Astrocyte (in vitro differentiated cells and primary cell): ENCODE results near the gene TEKT3. TPM values are rescaled to one million over a fixed set of nuclear protein-coding genes. Genes with fewer than 3 reads are reported as not detected.
A peak's percentile ranks its signal among the peaks of the same experiment; 100 is the strongest.

Source experiments
- DNase-seq: peaks from one replicate; pipeline ENCODE4 v3.0.0-alpha.2; 2010; ENCODE audit warnings: low read depth
- FAIRE-seq: peaks from 2 replicates; lab custom pipeline; 2011; peaks lifted over from hg19 to GRCh38; lab: Jason Lieb, UNC
- H2AFZ ChIP-seq: 2 replicates; pipeline ENCODE4 v1.6.0; 2012; ENCODE audit warnings: low read depth, low read length, inconsistent platforms
- H3K27ac ChIP-seq: 2 replicates; pipeline ENCODE4 v1.5.1; 2011; ENCODE audit warnings: low read depth, low read length, inconsistent platforms
- H3K27me3 ChIP-seq: 2 replicates; pipeline ENCODE4 v1.6.0; 2011; ENCODE audit warnings: low read length, inconsistent platforms; ENCODE audit not compliant: insufficient read depth
- H3K36me3 ChIP-seq: 2 replicates; pipeline ENCODE4 v1.5.1; 2011; ENCODE audit warnings: low read length, inconsistent platforms; ENCODE audit not compliant: insufficient read depth
- H3K4me1 ChIP-seq: 2 replicates; pipeline ENCODE4 v1.5.1; 2011; ENCODE audit warnings: low read length, inconsistent platforms; ENCODE audit not compliant: insufficient read depth
- H3K4me2 ChIP-seq: 2 replicates; pipeline ENCODE4 v1.6.0; 2012; ENCODE audit warnings: low read length, inconsistent platforms
- H3K4me3 ChIP-seq: 2 replicates; pipeline ENCODE4 v1.5.1; 2011; ENCODE audit warnings: low read depth, mild to moderate bottlenecking, low read length, inconsistent platforms; ENCODE audit not compliant: insufficient read depth
- H3K79me2 ChIP-seq: 2 replicates; pipeline ENCODE4 v1.6.0; 2012; ENCODE audit warnings: mild to moderate bottlenecking, low read length, inconsistent platforms; ENCODE audit not compliant: insufficient read depth
- H3K9ac ChIP-seq: 2 replicates; pipeline ENCODE4 v1.6.0; 2012; ENCODE audit warnings: mild to moderate bottlenecking, low read length, inconsistent platforms
- H3K9me3 ChIP-seq: 2 replicates; pipeline ENCODE4 v1.5.1; 2012; ENCODE audit warnings: low read depth, mild to moderate bottlenecking, low read length, inconsistent platforms; ENCODE audit not compliant: insufficient read depth
- H4K20me1 ChIP-seq: 2 replicates; pipeline ENCODE4 v1.6.0; 2012; ENCODE audit warnings: low read length, inconsistent platforms; ENCODE audit not compliant: insufficient read depth
- H3K27ac Mint-ChIP-seq: one replicate; pipeline ENCODE4 v1.8.0; 2021; ENCODE audit warnings: mild to moderate bottlenecking, mixed read lengths; ENCODE audit not compliant: unreplicated experiment
- H3K27me3 Mint-ChIP-seq: one replicate; pipeline ENCODE4 v1.8.0; 2021; ENCODE audit warnings: low read depth, mixed read lengths; ENCODE audit not compliant: unreplicated experiment
- H3K36me3 Mint-ChIP-seq: one replicate; pipeline ENCODE4 v1.8.0; 2021; ENCODE audit warnings: low read depth, mixed read lengths; ENCODE audit not compliant: unreplicated experiment
- H3K4me1 Mint-ChIP-seq: one replicate; pipeline ENCODE4 v1.8.0; 2021; ENCODE audit warnings: low read depth, mixed read lengths; ENCODE audit not compliant: unreplicated experiment
- H3K4me3 Mint-ChIP-seq: one replicate; pipeline ENCODE4 v1.8.0; 2021; ENCODE audit warnings: mild to moderate bottlenecking, moderate library complexity, mixed read lengths; ENCODE audit not compliant: unreplicated experiment
- H3K9me3 Mint-ChIP-seq: one replicate; pipeline ENCODE4 v1.8.0; 2021; ENCODE audit warnings: mild to moderate bottlenecking, mixed read lengths; ENCODE audit not compliant: unreplicated experiment
- CTCF ChIP-seq: IDR thresholded peaks from 2 replicates; pipeline ENCODE4 v1.5.1; 2011; ENCODE audit warnings: low read depth, mild to moderate bottlenecking, inconsistent platforms, low read length, moderate library complexity; ENCODE audit not compliant: insufficient read depth
- EZH2 ChIP-seq: IDR thresholded peaks from 2 replicates; pipeline ENCODE4 v1.6.1; 2012; ENCODE audit warnings: mild to moderate bottlenecking, low read length, inconsistent platforms; ENCODE audit not compliant: insufficient read depth
- total RNA-seq: library from RNA; stranded (reverse); gene quantifications from 2 replicates; pipeline ENCODE4 v1.2.1, GENCODE V29; 2021

The TEKT3 gene
- total RNA-seq, 1 donor from 2014 or later, result not detected

- Histone ChIP-seq H3K4me3 (no peak overlapping the region), H3K36me3 (no peaks in the 10 kb centered on the region), H2AFZ (no peak overlapping the region), H3K9ac (no peak overlapping the region), H4K20me1 (no peaks in the 10 kb centered on the region), H3K9me3 (no peaks in the 10 kb centered on the region), H3K27ac (no peak overlapping the region), H3K4me2 (no peak overlapping the region), H3K27me3 (no peaks in the 10 kb centered on the region), H3K4me1 (peaks cover 16% of the 10 kb centered on the region), H3K79me2 (no peaks in the 10 kb centered on the region)
- DNase-seq, result no peak
- Mint-ChIP-seq H3K9me3 (no peaks in the 10 kb centered on the region), H3K4me1 (peaks cover 18% of the 10 kb centered on the region), H3K4me3 (no peak overlapping the region), H3K36me3 (no peaks in the 10 kb centered on the region), H3K27me3 (no peaks in the 10 kb centered on the region), H3K27ac (no peak overlapping the region)
- no peak for TF ChIP-seq CTCF
- TF ChIP-seq EZH2, result no peak
- no peak for FAIRE-seq
Observed at GRCh38 chr17:15379659-15380058, 38.3 kb upstream of the TEKT3 start.

GRCh38 chr17:15378243-15378642 lies 36.8 kb upstream of the TEKT3 start:
- H3K4me1 Mint-ChIP-seq, result peaks cover 9% of the 10 kb centered on the region
- peak overlapping the region; percentile 85 for H3K4me2 ChIP-seq
- H3K9me3 Mint-ChIP-seq, result no peaks in the 10 kb centered on the region
- FAIRE-seq (no peak), DNase-seq (no peak)
- H3K9me3 ChIP-seq, result no peaks in the 10 kb centered on the region
- peaks cover 16% of the 10 kb centered on the region for H3K4me1 ChIP-seq
- no peak overlapping the region for H3K9ac ChIP-seq
- H3K4me3 ChIP-seq, result no peak overlapping the region
- H3K27ac Mint-ChIP-seq, result peak overlapping the region; percentile 68
- no peaks in the 10 kb centered on the region for H3K36me3 ChIP-seq
- no peaks in the 10 kb centered on the region for H3K36me3 Mint-ChIP-seq
- no peak overlapping the region for H3K27ac ChIP-seq
- no peaks in the 10 kb centered on the region for H3K79me2 ChIP-seq
- no peaks in the 10 kb centered on the region for H4K20me1 ChIP-seq
- no peaks in the 10 kb centered on the region for H3K27me3 ChIP-seq
- no peaks in the 10 kb centered on the region for H3K27me3 Mint-ChIP-seq
- no peak for TF ChIP-seq EZH2
- no peak for TF ChIP-seq CTCF
- H3K4me3 Mint-ChIP-seq, result no peak overlapping the region
- no peak overlapping the region for H2AFZ ChIP-seq

- Histone ChIP-seq H3K4me2 (peak overlapping the region; percentile 85), H4K20me1 (no peaks in the 10 kb centered on the region), H3K9me3 (no peaks in the 10 kb centered on the region), H3K9ac (peak overlapping the region; percentile 62), H3K27ac (peak overlapping the region; percentile 74), H3K4me3 (peak overlapping the region; percentile 42), H3K79me2 (no peaks in the 10 kb centered on the region), H3K36me3 (no peaks in the 10 kb centered on the region), H3K27me3 (no peaks in the 10 kb centered on the region), H2AFZ (peak overlapping the region; percentile 61), H3K4me1 (peaks cover 16% of the 10 kb centered on the region)
- Mint-ChIP-seq H3K27ac (peak overlapping the region; percentile 59), H3K27me3 (no peaks in the 10 kb centered on the region), H3K36me3 (no peaks in the 10 kb centered on the region), H3K4me3 (peak overlapping the region; percentile 70), H3K4me1 (peaks cover 9% of the 10 kb centered on the region), H3K9me3 (no peaks in the 10 kb centered on the region)
- peak; percentile 80 for FAIRE-seq
- peak; percentile 85 for DNase-seq
- TF ChIP-seq EZH2, result no peak
- TF ChIP-seq CTCF, result no peak
Observed at GRCh38 chr17:15377616-15378015, 36.2 kb upstream of the TEKT3 start.
